ENCODE measurements around the gene ZNF512B.
"Not testable (repeated sequence)": the region's sequence is repeated elsewhere in the genome, so short reads cannot be mapped to it uniquely, and the experiment has no call there.

The ZNF512B gene

DNA sequence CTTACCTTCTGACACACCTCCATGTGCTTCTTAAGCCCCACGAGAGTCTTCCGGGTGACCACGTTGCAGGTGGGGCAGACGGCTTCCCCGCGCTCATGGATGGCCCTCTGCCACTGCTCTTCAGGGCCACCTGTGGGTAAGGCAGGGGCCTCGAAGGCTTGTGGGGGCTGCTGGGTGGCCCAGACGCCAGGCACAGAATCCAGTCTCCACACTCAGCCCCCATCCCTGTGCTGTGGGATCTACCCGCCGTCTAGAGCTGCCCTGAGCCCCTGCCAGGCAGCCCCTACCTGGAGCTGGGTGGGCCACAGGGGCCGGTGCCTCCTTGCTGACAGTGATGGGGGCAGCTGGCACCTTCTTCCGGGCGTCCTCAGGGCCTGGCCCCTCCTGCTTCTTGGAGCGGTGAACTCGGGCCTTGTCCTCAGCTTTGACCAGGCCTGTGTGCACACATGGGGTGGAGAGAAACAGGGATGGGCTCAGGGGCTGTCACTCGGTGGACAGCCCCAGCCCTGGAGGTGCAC lies 5.9 kb downstream of the ZNF512B start:
- TF ChIP-seq ZFX (IDR thresholded peaks at IDR 0.05; ENCODE audit: borderline replicate concordance) = no peak
- TF ChIP-seq, protein P1, sequence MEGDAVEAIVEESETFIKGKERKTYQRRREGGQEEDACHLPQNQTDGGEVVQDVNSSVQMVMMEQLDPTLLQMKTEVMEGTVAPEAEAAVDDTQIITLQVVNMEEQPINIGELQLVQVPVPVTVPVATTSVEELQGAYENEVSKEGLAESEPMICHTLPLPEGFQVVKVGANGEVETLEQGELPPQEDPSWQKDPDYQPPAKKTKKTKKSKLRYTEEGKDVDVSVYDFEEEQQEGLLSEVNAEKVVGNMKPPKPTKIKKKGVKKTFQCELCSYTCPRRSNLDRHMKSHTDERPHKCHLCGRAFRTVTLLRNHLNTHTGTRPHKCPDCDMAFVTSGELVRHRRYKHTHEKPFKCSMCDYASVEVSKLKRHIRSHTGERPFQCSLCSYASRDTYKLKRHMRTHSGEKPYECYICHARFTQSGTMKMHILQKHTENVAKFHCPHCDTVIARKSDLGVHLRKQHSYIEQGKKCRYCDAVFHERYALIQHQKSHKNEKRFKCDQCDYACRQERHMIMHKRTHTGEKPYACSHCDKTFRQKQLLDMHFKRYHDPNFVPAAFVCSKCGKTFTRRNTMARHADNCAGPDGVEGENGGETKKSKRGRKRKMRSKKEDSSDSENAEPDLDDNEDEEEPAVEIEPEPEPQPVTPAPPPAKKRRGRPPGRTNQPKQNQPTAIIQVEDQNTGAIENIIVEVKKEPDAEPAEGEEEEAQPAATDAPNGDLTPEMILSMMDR (IDR thresholded peaks at IDR 0.05) = no peak
- H3K27ac ChIP-seq = no peak overlapping the region

DNA sequence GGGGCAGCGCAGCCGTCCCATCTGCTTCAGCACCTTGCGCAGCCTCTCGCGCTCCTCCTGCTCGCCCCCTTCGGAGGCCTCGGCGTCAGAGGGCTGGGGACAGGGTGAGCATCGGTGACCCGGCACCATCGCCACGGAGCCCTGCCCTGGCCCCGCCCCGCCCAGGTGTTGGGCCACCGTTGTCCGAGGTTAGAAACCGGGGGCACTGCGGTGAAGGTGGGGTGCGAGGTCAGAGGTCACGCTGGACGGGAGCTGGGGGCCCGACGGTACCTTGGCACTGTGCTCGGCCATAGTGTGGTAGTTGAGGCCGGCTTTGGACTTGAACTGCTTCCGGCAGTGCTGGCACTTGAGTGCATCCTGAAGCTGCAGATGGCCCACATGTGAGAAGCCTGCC lies 6.4 kb downstream of the ZNF512B start:
- TF ChIP-seq ZFX (IDR thresholded peaks at IDR 0.05; ENCODE audit: borderline replicate concordance) = no peak
- TF ChIP-seq, protein P1 (IDR thresholded peaks at IDR 0.05) = no peak
- no peak overlapping the region for H3K27ac ChIP-seq

DNA sequence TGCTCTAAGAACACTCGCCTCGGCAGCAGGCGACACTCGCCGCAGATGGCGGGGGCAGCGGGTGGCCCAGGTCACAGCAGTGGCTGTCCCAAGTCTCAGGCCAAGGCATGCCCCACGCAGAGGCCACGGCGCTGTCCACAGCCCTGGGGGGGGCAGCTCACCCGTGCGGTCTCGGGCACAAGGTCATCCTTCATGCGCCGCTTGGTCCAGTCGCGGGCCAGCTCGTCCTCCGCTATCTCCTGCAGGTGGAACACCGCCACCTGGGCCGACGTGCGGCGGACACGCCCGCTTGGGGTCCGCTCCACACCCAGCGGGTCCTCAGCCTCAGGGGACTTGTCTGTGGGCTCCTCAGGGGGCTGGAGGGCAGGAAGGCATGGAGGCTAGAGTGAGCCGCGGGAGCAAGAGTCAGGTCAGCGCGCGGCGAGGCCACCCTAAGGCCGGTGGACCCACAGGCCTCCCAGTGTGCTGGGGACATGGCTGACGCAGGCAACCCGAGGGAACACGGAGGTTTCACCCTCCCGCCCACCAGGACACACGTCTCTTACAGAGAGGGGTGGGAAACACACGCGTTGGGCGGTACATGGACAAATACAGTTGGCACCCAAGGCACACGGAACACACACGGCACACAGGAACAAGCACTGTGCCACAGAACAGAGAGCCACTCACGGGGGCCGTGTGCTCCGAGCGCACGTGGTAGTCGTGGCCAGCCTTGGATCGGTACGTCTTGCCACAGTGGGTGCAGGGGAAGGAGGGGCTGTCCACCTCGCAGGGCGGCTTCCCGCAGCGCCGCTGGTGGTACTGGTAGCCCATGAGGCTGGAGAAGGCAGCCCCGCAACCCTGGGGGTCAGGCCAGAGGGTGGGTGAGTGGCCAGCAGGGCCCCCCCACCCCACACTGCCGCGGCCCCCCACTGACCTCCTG lies 7.0 kb downstream of the ZNF512B start:
- no peak overlapping the region for H3K27ac ChIP-seq
- no peak for TF ChIP-seq ZFX (IDR thresholded peaks at IDR 0.05; ENCODE audit: borderline replicate concordance)
- TF ChIP-seq, protein P1 (IDR thresholded peaks at IDR 0.05) = no peak

DNA sequence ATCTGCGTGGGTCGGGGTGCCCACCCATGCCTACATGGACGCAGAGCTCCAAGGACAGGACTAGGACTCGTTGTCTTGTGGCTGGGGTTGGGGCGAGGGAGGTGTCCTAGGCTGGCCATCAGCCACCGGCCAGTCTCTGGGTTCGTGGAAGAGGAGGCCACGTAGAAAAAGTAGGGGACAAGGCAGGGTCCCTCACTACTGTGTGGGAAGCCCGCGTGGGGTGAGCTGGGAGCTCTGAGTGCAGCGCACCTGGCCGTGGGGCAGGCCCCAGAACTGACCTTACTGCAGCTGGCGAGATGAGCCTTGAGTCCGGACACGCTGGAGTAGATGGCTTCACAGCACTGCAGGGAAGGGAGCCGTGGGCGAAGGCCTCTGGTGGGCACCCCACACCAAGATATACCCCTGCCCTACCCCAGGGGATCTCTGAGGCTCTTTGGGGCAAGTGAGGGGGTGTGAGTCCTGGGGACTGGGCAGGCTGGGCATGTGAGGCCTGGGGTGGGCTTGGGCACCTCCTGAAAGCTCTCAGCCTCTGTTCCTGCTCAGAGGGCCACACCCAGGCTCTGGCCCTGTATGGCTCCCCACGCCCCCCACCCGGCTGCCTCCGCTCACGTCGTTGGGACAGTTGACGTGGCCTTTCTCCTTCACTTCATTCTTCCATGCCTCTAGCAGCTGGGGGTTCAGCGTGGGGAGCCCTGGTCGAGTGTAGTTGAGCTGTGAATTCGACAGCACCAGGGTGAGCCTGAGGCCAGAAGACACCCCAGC lies 7.9 kb downstream of the ZNF512B start:
- TF ChIP-seq, protein P1 (IDR thresholded peaks at IDR 0.05) = no peak
- no peak for TF ChIP-seq ZFX (IDR thresholded peaks at IDR 0.05; ENCODE audit: borderline replicate concordance)
- H3K27ac ChIP-seq = no peak overlapping the region

DNA sequence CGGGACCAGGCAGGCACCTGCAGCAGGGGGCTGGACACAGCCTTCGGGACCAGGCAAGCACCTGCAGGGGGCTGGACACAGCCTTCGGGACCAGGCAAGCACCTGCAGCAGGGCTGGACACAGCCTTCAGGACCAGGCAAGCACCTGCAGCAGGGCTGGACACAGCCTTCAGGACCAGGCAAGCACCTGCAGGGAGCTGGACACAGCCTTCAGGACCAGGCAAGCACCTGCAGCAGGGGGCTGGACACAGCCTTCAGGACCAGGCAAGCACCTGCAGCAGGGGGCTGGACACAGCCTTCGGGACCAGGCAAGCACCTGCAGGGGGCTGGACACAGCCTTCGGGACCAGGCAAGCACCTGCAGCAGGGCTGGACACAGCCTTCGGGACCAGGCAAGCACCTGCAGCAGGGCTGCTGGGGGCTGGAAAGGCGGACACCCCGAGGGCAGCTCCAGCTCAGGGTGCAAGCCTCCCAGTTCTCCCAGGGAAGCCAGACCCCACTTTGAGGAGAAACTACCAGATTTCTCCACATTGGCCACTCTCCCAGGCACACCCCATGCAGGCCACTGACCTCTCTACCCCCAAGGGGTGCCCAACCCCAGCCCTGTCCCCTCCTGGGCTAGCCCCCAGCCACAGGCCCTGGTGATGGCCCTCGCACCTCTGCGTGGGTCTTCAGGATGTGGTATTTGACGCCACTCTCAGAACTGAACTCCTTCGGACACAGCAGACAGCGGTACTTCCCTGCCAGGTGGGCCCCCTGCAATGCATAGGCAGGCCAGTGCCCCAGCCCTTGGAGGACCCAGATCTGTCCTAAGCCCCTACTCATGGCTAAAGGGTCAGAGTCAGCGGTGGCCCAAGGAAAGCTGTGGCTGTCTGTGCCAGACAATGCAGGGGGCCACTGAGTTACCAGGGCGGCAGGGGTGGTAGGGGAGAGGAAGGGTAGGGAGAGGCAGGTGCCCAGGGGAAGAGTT lies 8.8 kb downstream of the ZNF512B start:
- H3K27ac ChIP-seq = not testable (repeated sequence)

DNA sequence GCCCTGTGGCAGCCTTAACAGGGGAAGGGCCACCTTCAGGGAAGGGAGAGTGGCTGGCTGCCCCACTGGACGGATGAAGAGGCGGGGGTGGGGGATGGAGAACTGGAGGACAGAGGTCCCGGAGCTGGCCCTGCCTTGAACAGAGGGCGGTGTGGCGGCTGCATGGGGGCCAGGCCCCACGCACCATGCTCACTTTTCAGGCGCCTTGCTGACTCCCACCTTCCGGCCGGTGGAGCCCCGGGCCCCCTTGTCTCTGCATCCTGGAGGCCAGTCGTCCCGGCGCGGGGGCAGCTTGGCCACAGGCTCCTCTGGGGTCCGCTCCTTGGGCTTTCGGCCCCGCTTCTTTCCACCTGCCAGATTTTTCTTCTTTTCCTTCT lies 10.0 kb downstream of the ZNF512B start:
- TF ChIP-seq, protein P1 (IDR thresholded peaks at IDR 0.05) = no peak
- no peak for TF ChIP-seq ZFX (IDR thresholded peaks at IDR 0.05; ENCODE audit: borderline replicate concordance)
- peak overlapping the region; percentile 89; the same call in 1 of the 2 replicates for H3K27ac ChIP-seq
